CD14-positive monocyte (primary cell): Measurements from ENCODE around the gene LRFN3. TPM values are rescaled to one million over a fixed set of nuclear protein-coding genes. Genes with fewer than 3 reads are reported as not detected.

ENCODE experiments used
- DNase-seq, 3 donors: peaks; one replicate each; pipeline ENCODE4 v3.0.0-alpha.2; 2011 to 2022
- H2AFZ ChIP-seq: 2 replicates; pipeline ENCODE4 v1.6.0; 2012; ENCODE audit warnings: mild to moderate bottlenecking, low read depth, low read length, inconsistent platforms; ENCODE audit not compliant: insufficient read depth, poor library complexity, severe bottlenecking
- H3K27ac ChIP-seq, 2 donors: 1 replicate in 1 of 2; 2 replicates in 1 of 2; pipeline ENCODE4 v1.5.1; 2012 to 2013; ENCODE audit warnings: low read length in 2 of 2, control low read depth in 1 of 2, inconsistent platforms in 1 of 2, low read depth in 1 of 2, mild to moderate bottlenecking in 1 of 2
- H3K27me3 ChIP-seq, 2 donors: one replicate each; pipeline versions ENCODE4 v1.6.0 to v1.6.1; 2011 to 2013; ENCODE audit warnings: low read length in 2 of 2; ENCODE audit not compliant: control insufficient read depth in 2 of 2, insufficient read depth in 2 of 2
- H3K36me3 ChIP-seq, 2 donors: replicated peaks in 1 of 2; 1 replicate in 1 of 2; 2 replicates in 1 of 2; pipeline versions ENCODE4 v1.5.1 to v1.6.1; 2012 to 2013; ENCODE audit warnings: low read length in 2 of 2, control low read depth in 1 of 2, inconsistent platforms in 1 of 2, mild to moderate bottlenecking in 1 of 2; ENCODE audit not compliant: insufficient read depth in 2 of 2, control insufficient read depth in 1 of 2
- H3K4me1 ChIP-seq, 2 donors: 1 replicate in 1 of 2; 2 replicates in 1 of 2; pipeline versions ENCODE4 v1.5.1 to v1.6.1; 2012 to 2013; ENCODE audit warnings: low read length in 2 of 2, control low read depth in 1 of 2, inconsistent platforms in 1 of 2, mild to moderate bottlenecking in 1 of 2, moderate library complexity in 1 of 2; ENCODE audit not compliant: insufficient read depth in 2 of 2, control insufficient read depth in 1 of 2
- H3K4me2 ChIP-seq: replicated peaks from 2 replicates; pipeline ENCODE3; 2012; ENCODE audit warnings: low read length, moderate library complexity, mild to moderate bottlenecking; ENCODE audit not compliant: poor library complexity, severe bottlenecking; ENCODE audit errors: extremely low read depth
- H3K4me3 ChIP-seq, 3 experiments: fragments of 200-600 bp in 1 of 3; sonication (generic) in 1 of 3; replicated peaks in 1 of 3; 1 replicate in 2 of 3; 2 replicates in 1 of 3; pipeline ENCODE4 v1.5.1; 2011 to 2013; ENCODE audit warnings: low read length in 3 of 3, mild to moderate bottlenecking in 3 of 3, control low read depth in 2 of 3, low read depth in 2 of 3, inconsistent platforms in 1 of 3, moderate library complexity in 1 of 3
- H3K79me2 ChIP-seq: 2 replicates; pipeline ENCODE4 v1.6.0; 2012; ENCODE audit warnings: mild to moderate bottlenecking, control low read depth, inconsistent platforms, low read length, moderate library complexity; ENCODE audit not compliant: insufficient read depth
- H3K9ac ChIP-seq: 2 replicates; pipeline ENCODE4 v1.6.0; 2017; ENCODE audit warnings: low read length, mild to moderate bottlenecking; ENCODE audit not compliant: insufficient read depth, poor library complexity, severe bottlenecking
- H3K9me3 ChIP-seq, 2 donors: replicated peaks in 1 of 2; 1 replicate in 1 of 2; 2 replicates in 1 of 2; pipeline versions ENCODE4 v1.5.1 to v1.6.1; 2012 to 2013; ENCODE audit warnings: low read length in 2 of 2, control low read depth in 1 of 2; ENCODE audit not compliant: control insufficient read depth in 1 of 2, insufficient read depth in 1 of 2
- H4K20me1 ChIP-seq: 2 replicates; pipeline ENCODE4 v1.6.0; 2012; ENCODE audit warnings: mild to moderate bottlenecking, low read length, control low read depth, moderate library complexity; ENCODE audit not compliant: insufficient read depth
- H3K27ac Mint-ChIP-seq, 7 donors: one replicate each; pipeline ENCODE4 v1.8.0; 2020; ENCODE audit warnings: mild to moderate bottlenecking in 7 of 7, mixed read lengths in 7 of 7, moderate library complexity in 6 of 7, inconsistent platforms in 2 of 7
- H3K27me3 Mint-ChIP-seq, 3 donors: one replicate each; pipeline ENCODE4 v1.8.0; 2021 to 2022; ENCODE audit warnings: low read depth in 3 of 3, mild to moderate bottlenecking in 3 of 3, mixed read lengths in 3 of 3, moderate library complexity in 3 of 3, inconsistent platforms in 1 of 3
- H3K36me3 Mint-ChIP-seq, 2 donors: one replicate each; pipeline ENCODE4 v1.8.0; 2020; ENCODE audit warnings: mixed read lengths in 2 of 2, inconsistent platforms in 1 of 2, mild to moderate bottlenecking in 1 of 2
- H3K4me1 Mint-ChIP-seq: one replicate; pipeline ENCODE4 v1.8.0; 2020; ENCODE audit warnings: mild to moderate bottlenecking, mixed read lengths
- H3K4me3 Mint-ChIP-seq, 2 donors: one replicate each; pipeline ENCODE4 v1.8.0; 2020; ENCODE audit warnings: mild to moderate bottlenecking in 2 of 2, mixed read lengths in 2 of 2, moderate library complexity in 1 of 2
- H3K9me3 Mint-ChIP-seq, 7 donors: one replicate each; pipeline ENCODE4 v1.8.0; 2020 to 2022; ENCODE audit warnings: mixed read lengths in 7 of 7, mild to moderate bottlenecking in 6 of 7, moderate library complexity in 6 of 7, inconsistent platforms in 2 of 7
- WGBS: methylation state at CpG from one replicate; pipeline ENCODE4 v1.1.5; 2013; ENCODE audit warnings: missing lambda C conversion rate; ENCODE audit not compliant: insufficient coverage; 5-methylcytosine and 5-hydroxymethylcytosine counted together
- intact Hi-C, 2 donors: fragments of 100-400 bp; cut with micrococcal nuclease; formaldehyde crosslinking; loops; one replicate each; pipeline versions ENCODE4 v1.15.0 to v1.15.1; 2023
- polyA plus RNA-seq, 3 donors: library from polyadenylated mRNA; depleted of rRNA in 1 of 3; unstranded in 2 of 3; stranded (reverse) in 1 of 3; fragments of 300-500 nt in 2 of 3; fragments of >200 nt in 1 of 3; fragmentation: Illumina TruSeq in 2 of 3; gene quantifications; 1 replicate in 2 of 3; 2 replicates in 1 of 3; pipeline ENCODE4 v1.2.3, GENCODE V29; 2012 to 2021
- TF ChIP-seq, protein P1 (sequence below): fragments of 200-600 bp; IDR thresholded peaks from one replicate; pipeline ENCODE4 v1.8.0; 2022; ENCODE audit warnings: antibody characterized with exemption, mild to moderate bottlenecking

The LRFN3 gene
- polyA plus RNA-seq, 3 donors: 0.04 TPM; not detected in 2

DNA sequence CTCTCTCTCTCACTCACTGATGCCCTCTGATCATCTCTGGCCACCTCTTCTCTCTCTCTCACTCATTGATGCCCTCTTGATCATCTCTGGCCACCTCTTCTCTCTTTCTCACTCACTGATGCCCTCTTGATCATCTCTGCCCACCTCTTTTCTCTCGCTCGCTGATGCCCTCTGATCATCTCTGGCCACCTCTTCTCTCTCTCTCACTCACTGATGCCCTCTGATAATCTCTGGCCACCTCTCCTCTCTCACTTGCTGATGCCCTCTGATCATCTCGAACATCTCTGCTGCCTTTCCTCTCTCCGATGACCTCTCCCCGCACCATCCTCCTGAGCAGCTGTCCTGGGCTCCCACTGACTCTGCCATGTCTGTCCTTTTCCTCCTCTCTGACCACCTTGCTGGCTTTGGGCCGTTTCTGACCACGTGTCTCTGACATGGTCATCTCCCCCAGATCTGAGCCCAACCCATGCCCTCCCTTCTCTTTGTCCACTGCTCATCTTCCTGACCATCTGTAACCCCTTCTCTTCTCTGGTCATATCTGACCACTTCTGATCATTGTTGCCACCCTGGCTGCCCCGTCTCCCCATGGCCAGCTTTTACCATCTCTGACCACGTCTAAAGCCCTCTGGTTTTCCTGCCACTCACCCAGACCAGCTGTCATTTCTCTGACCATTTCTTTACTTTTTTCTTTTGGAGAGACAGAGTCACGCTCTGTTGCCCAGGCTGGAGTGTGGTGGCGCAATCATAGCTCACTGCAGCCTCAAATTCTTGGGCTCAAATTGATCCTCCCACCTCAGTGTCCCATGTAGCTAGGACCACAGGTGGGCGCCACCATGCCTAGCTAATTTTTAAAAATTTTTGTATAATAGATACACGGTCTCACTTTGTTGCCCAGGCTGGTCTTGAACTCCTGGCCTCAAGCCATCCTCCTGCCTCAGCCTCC lies 2.4 kb downstream of the LRFN3 start:
- Histone ChIP-seq H3K79me2 (no peaks in the 10 kb centered on the region), H3K9me3 (no peaks in the 10 kb centered on the region), H3K4me3 (no peak overlapping the region), H3K36me3 (no peaks in the 10 kb centered on the region), H3K27me3 (peaks cover 13 to 37% of the 10 kb centered on the region in 2 donors), H3K4me1 (peaks cover 0 to 4% of the 10 kb centered on the region in 2 donors), H3K4me2 (no peak overlapping the region), H3K9ac (no peak overlapping the region), H4K20me1 (no peaks in the 10 kb centered on the region), H3K27ac (no peak overlapping the region), H2AFZ (no peak overlapping the region)
- Mint-ChIP-seq H3K36me3 (peaks cover 0 to 2% of the 10 kb centered on the region in 2 donors), H3K27me3 (peaks cover 36 to 45% (median 41%) of the 10 kb centered on the region in 3 donors), H3K9me3 (no peaks in the 10 kb centered on the region), H3K4me1 (peaks cover 6% of the 10 kb centered on the region), H3K4me3 (no peak overlapping the region), H3K27ac (no peak overlapping the region)
- TF ChIP-seq, protein P1, sequence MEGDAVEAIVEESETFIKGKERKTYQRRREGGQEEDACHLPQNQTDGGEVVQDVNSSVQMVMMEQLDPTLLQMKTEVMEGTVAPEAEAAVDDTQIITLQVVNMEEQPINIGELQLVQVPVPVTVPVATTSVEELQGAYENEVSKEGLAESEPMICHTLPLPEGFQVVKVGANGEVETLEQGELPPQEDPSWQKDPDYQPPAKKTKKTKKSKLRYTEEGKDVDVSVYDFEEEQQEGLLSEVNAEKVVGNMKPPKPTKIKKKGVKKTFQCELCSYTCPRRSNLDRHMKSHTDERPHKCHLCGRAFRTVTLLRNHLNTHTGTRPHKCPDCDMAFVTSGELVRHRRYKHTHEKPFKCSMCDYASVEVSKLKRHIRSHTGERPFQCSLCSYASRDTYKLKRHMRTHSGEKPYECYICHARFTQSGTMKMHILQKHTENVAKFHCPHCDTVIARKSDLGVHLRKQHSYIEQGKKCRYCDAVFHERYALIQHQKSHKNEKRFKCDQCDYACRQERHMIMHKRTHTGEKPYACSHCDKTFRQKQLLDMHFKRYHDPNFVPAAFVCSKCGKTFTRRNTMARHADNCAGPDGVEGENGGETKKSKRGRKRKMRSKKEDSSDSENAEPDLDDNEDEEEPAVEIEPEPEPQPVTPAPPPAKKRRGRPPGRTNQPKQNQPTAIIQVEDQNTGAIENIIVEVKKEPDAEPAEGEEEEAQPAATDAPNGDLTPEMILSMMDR: no peak
- DNase-seq: no peak
- intact Hi-C loops: no loop called here
- 92% methylated on average over 11 of the region's 13 CpGs for WGBS

GRCh38 chr19:35939307-35940077 lies 3.3 kb downstream of the LRFN3 start:
- H3K4me2 ChIP-seq: no peak overlapping the region
- no peaks in the 10 kb centered on the region for H3K9me3 Mint-ChIP-seq
- H3K4me1 Mint-ChIP-seq: peaks cover 6% of the 10 kb centered on the region
- H4K20me1 ChIP-seq: no peaks in the 10 kb centered on the region
- peaks cover 0 to 4% of the 10 kb centered on the region in 2 donors for H3K4me1 ChIP-seq
- DNase-seq: no peak
- TF ChIP-seq, protein P1: no peak
- H3K4me3 Mint-ChIP-seq: no peak overlapping the region
- no peak overlapping the region for H3K4me3 ChIP-seq
- WGBS: 96% methylated on average over 53 of the region's 55 CpGs
- peaks cover 13 to 37% of the 10 kb centered on the region in 2 donors for H3K27me3 ChIP-seq
- no peak overlapping the region for H3K27ac ChIP-seq
- no peak overlapping the region for H2AFZ ChIP-seq
- H3K27ac Mint-ChIP-seq: no peak overlapping the region
- H3K36me3 ChIP-seq: no peaks in the 10 kb centered on the region
- no peaks in the 10 kb centered on the region for H3K79me2 ChIP-seq
- H3K9me3 ChIP-seq: no peaks in the 10 kb centered on the region
- H3K9ac ChIP-seq: no peak overlapping the region
- intact Hi-C loops: no loop called here
- H3K27me3 Mint-ChIP-seq: peaks cover 36 to 40% (median 38%) of the 10 kb centered on the region in 3 donors
- H3K36me3 Mint-ChIP-seq: peaks cover 0 to 2% of the 10 kb centered on the region in 2 donors
